VCaP (cell line): ENCODE measurements around the gene DHCR7.

ENCODE experiments used
- H3K27ac ChIP-seq: fragments of 450-650 bp; 2 replicates; pipeline ENCODE4 v1.5.1; 2017
- TF ChIP-seq, protein P1 (sequence below): fragments of 450-650 bp; conservative IDR thresholded peaks from 2 replicates; pipeline ENCODE4 v1.5.1; 2017; ENCODE audit warnings: mild to moderate bottlenecking, moderate library complexity

DHCR7 gene

DNA sequence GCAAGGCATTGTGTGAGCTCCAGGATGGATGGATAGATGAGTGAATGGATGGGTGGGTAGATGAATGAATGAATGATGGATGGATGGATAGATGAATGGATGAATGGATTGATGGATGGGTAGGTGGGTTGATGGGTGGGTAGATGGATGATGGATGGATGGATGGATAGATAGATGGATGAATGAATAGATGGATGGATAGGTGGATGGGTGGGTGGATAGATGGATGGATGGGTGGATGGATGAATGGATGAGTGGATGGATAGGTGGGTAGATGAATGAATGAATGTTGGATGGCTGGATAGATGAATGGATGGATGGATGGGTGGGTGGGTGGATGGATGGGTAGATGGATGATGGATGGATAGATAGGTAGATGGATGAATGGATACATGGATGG, 33.5 kb downstream of the DHCR7 start:
- TF ChIP-seq, protein P1, sequence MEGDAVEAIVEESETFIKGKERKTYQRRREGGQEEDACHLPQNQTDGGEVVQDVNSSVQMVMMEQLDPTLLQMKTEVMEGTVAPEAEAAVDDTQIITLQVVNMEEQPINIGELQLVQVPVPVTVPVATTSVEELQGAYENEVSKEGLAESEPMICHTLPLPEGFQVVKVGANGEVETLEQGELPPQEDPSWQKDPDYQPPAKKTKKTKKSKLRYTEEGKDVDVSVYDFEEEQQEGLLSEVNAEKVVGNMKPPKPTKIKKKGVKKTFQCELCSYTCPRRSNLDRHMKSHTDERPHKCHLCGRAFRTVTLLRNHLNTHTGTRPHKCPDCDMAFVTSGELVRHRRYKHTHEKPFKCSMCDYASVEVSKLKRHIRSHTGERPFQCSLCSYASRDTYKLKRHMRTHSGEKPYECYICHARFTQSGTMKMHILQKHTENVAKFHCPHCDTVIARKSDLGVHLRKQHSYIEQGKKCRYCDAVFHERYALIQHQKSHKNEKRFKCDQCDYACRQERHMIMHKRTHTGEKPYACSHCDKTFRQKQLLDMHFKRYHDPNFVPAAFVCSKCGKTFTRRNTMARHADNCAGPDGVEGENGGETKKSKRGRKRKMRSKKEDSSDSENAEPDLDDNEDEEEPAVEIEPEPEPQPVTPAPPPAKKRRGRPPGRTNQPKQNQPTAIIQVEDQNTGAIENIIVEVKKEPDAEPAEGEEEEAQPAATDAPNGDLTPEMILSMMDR = no peak
- no peak overlapping the region for H3K27ac ChIP-seq

- TF ChIP-seq, protein P1 = no peak
- no peak overlapping the region for H3K27ac ChIP-seq
These were observed 37.7 kb downstream of the DHCR7 start for GRCh38 chr11:71410363-71410966.

DNA sequence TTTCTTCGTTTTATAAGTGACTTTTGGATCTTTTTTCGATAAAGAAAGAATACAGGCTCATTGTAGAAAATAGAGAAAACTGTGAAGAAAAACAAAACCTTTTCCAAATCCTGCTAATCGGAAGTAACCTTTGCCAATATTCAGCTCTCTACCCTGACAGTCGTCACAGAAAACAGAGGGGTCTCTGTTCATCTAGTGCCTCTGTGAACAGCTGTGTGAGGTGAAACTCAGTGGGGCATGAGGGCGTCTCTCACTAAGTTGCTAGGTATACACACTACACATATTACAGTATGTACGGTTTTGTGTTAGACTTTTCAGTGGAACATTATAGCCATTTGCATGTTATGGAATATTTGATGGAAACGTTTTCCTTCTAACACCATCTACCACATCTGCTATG, 39.4 kb downstream of the DHCR7 start:
- H3K27ac ChIP-seq = no peak overlapping the region
- TF ChIP-seq, protein P1 = no peak

GRCh38 chr11:71407356-71407755, 40.8 kb downstream of the DHCR7 start:
- TF ChIP-seq, protein P1 = no peak

GRCh38 chr11:71406681-71407080, 41.5 kb downstream of the DHCR7 start:
- TF ChIP-seq, protein P1 = no peak
- no peak overlapping the region for H3K27ac ChIP-seq

More at GRCh38 chr11:71407356-71407755, 40.8 kb downstream of the DHCR7 start:
- no peak overlapping the region for H3K27ac ChIP-seq

DNA sequence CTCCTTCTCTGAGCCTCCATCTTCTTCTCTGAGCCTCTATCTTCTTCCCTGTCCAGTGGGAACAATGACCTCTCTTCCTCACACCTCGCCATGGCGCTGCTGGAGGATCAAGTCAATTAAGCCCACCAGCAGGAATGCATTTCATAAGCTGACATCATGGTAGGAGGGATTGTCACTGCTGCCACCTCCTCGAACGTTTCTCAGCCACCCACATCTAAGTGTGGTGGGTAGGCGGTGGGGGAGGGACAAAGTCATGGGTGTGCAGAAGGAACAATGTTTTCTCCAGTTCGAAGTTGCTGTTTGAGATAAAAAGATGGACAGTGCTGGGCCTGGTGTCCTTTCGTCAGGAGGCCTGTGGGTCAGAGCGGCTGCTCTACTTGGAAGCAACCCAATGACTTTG, 44.0 kb downstream of the DHCR7 start:
- H3K27ac ChIP-seq = no peak overlapping the region
- TF ChIP-seq, protein P1 = no peak

DNA sequence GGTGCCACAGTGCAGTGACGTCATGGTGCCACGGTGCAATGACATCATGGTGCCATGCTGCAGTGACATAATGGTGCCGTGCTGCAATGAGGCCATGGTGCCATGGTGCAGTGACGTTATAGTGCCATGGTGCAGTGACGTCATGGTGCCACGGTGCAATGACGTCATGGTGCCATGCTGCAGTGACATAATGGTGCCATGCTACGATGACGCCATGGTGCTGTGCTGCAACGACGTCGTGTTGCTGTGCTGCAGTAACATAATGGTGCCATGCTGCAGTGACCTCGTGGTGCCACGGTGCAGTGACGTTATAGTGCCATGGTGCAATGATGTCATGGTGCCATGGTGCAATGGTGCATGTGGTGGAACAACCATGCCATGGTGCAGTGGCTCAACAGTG, 45.3 kb downstream of the DHCR7 start:
- TF ChIP-seq, protein P1 = no peak
- no peak overlapping the region for H3K27ac ChIP-seq
